Activated T-cell treated with anti-CD3 and anti-CD28 coated beads for 24 hours (primary cell): ENCODE results near the gene TYR.
"Not testable (repeated sequence)": the region's sequence is repeated elsewhere in the genome, so short reads cannot be mapped to it uniquely, and the experiment has no call there.

Experiments used
- DNase-seq: peaks from one replicate; pipeline ENCODE4 v3.0.0-alpha.2; 2020; ENCODE audit warnings: low read depth

Gene TYR

GRCh38 chr11:89177691-89178231 is at the start of gene TYR:
Gene TYR (plus strand): TSS chr11:89177875. CDS start chr11:89177954, 79 bp downstream.
- DNase-seq = no peak

- DNase-seq = no peak
These were observed 41.1 kb upstream of the TYR start for GRCh38 chr11:89136606-89137005.

GRCh38 chr11:89147229-89147628 is 30.4 kb upstream of the TYR start:
- no peak for DNase-seq

GRCh38 chr11:89159974-89160373 is 17.7 kb upstream of the TYR start:
- DNase-seq = no peak

- DNase-seq = no peak
These were observed 15.7 kb upstream of the TYR start for GRCh38 chr11:89161949-89162348.

GRCh38 chr11:89163686-89164085 is 14.0 kb upstream of the TYR start:
- DNase-seq = no peak

- DNase-seq = no peak
These were observed 9.3 kb upstream of the TYR start for GRCh38 chr11:89168396-89168795.

- DNase-seq = no peak
These were observed 1.9 kb upstream of the TYR start for GRCh38 chr11:89175796-89176195.

- no peak for DNase-seq
These were observed 737 bp upstream of the TYR start for GRCh38 chr11:89176938-89177337.

- no peak for DNase-seq
These were observed 3.4 kb downstream of the TYR start for GRCh38 chr11:89181111-89181510.

- DNase-seq = no peak
These were observed 5.3 kb downstream of the TYR start for GRCh38 chr11:89182773-89183518.

GRCh38 chr11:89184021-89184420 is 6.3 kb downstream of the TYR start:
- no peak for DNase-seq

- DNase-seq = no peak
These were observed 12.1 kb downstream of the TYR start for GRCh38 chr11:89189776-89190175.

GRCh38 chr11:89201138-89201537 is 23.5 kb downstream of the TYR start:
- no peak for DNase-seq

- DNase-seq = no peak
These were observed 26.1 kb downstream of the TYR start for GRCh38 chr11:89203814-89204213.

- no peak for DNase-seq
These were observed 27.7 kb downstream of the TYR start for GRCh38 chr11:89205378-89205777.

- no peak for DNase-seq
These were observed 43.1 kb downstream of the TYR start for GRCh38 chr11:89220684-89221339.

GRCh38 chr11:89235083-89235482 is 57.4 kb downstream of the TYR start:
- no peak for DNase-seq

GRCh38 chr11:89235976-89236375 is 58.3 kb downstream of the TYR start:
- no peak for DNase-seq

GRCh38 chr11:89247007-89247406 is 69.3 kb downstream of the TYR start:
- DNase-seq = not testable (repeated sequence)

- DNase-seq = no peak
These were observed 71.5 kb downstream of the TYR start for GRCh38 chr11:89249196-89249595.

- not testable (repeated sequence) for DNase-seq
These were observed 83.8 kb downstream of the TYR start for GRCh38 chr11:89261483-89261882.

- DNase-seq = no peak
These were observed 90.1 kb downstream of the TYR start for GRCh38 chr11:89267660-89268302.
